DND-41 (cell line): Measurements from ENCODE around the gene ABCC4.

Source experiments
- EZH2 ChIP-seq: IDR thresholded peaks from 3 replicates; pipeline ENCODE4 v1.6.1; 2012; ENCODE audit warnings: borderline replicate concordance, low read depth, mild to moderate bottlenecking, moderate library complexity, low read length, inconsistent platforms; ENCODE audit not compliant: severe bottlenecking
- TF ChIP-seq, protein P1 (sequence below): IDR thresholded peaks from 2 replicates; pipeline ENCODE4 v1.5.1; 2012; ENCODE audit warnings: borderline replicate concordance, low read length, moderate library complexity, mild to moderate bottlenecking; ENCODE audit not compliant: poor library complexity, severe bottlenecking; ENCODE audit errors: extremely low read depth

- TF ChIP-seq, protein P1, sequence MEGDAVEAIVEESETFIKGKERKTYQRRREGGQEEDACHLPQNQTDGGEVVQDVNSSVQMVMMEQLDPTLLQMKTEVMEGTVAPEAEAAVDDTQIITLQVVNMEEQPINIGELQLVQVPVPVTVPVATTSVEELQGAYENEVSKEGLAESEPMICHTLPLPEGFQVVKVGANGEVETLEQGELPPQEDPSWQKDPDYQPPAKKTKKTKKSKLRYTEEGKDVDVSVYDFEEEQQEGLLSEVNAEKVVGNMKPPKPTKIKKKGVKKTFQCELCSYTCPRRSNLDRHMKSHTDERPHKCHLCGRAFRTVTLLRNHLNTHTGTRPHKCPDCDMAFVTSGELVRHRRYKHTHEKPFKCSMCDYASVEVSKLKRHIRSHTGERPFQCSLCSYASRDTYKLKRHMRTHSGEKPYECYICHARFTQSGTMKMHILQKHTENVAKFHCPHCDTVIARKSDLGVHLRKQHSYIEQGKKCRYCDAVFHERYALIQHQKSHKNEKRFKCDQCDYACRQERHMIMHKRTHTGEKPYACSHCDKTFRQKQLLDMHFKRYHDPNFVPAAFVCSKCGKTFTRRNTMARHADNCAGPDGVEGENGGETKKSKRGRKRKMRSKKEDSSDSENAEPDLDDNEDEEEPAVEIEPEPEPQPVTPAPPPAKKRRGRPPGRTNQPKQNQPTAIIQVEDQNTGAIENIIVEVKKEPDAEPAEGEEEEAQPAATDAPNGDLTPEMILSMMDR, result no peak
- no peak for TF ChIP-seq EZH2
Measured at GRCh38 chr13:95123726-95124125, 177.5 kb downstream of the ABCC4 start.
